COR-L47 (cell line): ENCODE results near the gene GLIS2.

Experiments
- DNase-seq: peaks from one replicate; lab custom pipeline; 2025; lab: John Stamatoyannopoulos, UW

GLIS2 gene

GRCh38 chr16:4352843-4353242, 37.0 kb downstream of the GLIS2 start:
- no peak for DNase-seq

DNA sequence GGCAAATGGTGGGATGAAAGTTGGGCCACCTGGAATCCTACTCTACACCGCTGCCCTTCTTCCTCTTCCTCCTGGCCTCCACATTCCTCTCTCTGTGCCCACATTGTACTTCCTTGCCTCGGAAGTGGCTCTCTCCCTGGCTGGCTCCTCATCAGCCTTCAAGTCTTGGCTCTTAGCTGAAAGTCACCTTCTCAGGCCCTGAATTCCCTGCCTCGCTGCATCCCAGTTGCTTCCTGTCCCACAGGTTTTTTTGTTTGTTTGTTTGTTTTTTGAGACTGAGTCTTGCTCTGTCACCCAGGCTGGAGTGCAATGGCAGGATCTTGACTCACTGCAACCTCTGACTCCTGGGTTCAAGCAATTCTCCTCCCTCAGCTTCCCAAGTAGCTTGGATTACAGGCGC, 37.8 kb downstream of the GLIS2 start:
- no peak for DNase-seq

GRCh38 chr16:4354512-4355409, 38.9 kb downstream of the GLIS2 start:
- DNase-seq: no peak

DNA sequence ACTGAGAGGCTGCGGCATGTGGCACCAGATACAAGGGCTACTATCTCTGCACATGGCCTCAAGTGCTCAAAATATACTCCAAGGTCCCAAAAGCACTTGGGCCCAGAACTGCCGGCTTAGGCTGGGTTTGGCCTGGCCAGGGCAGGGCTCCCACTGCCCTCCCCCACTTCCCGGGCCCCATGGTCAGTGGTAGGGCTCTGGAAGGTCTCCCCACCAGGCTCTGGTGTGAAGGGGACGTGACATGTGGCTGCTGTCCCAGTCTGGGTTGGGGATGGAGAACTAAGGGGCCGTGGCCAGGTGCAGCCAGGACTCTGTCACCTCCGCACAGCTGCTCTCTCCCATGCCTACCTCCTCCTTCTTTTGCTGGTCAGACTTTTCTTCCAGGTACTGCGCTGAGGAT, 41.0 kb downstream of the GLIS2 start:
- no peak for DNase-seq

GRCh38 chr16:4358236-4358635, 42.4 kb downstream of the GLIS2 start:
- DNase-seq: no peak

DNA sequence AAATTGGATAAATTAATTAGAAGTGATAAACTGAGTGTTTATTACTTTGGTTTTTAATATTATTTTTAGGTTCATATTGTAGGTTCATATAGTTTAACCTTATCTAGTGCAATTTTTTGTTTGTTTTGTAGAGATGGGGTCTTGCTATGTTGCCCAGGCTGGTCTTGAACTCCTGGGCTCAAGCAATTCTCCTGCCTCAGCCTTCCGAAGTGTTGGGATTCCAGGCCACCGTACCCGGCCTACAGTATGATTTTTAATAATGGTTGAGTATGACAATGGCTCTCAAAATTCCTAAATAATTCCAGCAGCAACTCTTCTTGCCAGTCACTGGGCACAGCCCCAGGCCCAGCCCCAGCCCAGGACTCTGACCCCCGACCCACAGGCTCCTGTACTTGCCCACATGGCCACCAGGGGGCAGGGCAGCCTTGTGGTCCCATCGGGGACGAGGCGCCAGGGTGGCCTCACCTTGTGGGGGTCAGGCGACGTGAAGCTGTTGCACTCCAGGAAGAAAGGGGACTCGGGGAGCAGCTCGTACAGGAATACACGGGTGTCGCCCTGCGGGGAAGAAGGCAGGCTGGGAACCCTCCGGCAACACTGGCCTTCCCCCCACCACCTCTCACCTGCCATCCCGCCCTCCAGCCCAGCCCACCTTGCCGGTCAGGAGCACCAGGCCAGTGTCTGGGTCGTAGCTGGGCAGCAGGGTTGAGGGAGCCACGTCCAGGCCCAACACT, 43.1 kb downstream of the GLIS2 start:
- DNase-seq: peak; percentile 23

DNA sequence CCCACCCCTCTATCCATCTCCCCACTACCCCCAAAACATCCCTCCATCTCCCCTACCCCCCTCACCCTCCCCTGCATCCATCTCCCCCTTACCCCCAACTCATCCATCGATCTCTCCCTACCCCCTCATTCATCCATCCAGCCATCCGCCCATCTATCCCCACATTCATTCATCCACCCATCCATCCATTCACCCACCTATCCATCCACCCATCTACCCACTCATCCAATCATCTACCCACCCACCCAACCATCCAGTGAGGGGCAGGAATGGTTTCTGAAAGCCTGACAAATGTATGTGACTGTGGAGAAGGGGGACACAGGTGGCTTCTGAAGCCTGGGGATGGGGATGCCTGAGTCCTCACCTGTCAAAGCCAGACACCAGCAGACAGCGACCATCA, 44.0 kb downstream of the GLIS2 start:
- no peak for DNase-seq

GRCh38 chr16:4360538-4361021, 44.7 kb downstream of the GLIS2 start:
- DNase-seq: no peak

GRCh38 chr16:4361033-4361943, 45.4 kb downstream of the GLIS2 start:
- no peak for DNase-seq

GRCh38 chr16:4361944-4362311, 46.1 kb downstream of the GLIS2 start:
- DNase-seq: no peak

DNA sequence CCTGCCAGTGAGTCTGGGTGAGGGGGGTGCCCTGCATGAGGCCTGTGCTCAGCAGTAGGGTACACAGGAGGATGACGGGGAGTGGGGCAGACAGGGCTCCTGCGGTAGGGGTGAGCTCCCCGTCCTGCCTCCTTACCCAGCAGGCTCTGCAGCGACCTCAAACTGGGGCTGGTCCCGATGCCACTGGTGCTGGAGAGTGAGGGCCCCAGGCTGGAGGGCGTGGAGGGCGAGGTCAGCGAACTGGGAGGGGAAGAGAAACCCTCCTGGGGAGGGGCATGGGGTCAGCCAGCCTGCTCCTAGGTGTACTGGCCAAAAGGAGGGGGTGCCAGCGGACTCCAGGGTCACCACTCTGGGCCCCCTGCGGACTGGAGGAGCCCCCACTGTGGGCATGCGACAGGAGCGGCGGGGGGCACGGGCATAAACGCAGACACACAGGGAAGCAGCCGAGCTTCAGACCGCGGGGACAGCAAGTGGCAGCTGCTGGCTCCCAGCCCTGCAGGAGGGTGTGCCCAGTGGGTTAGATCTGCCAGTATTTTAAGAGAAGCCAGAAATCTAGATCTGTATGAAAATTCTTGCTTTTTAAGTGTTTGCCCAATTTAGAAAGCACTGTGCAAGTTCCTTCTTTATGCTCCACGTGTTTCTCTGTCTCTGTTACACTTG, 46.7 kb downstream of the GLIS2 start:
- no peak for DNase-seq

GRCh38 chr16:4364196-4365013, 48.5 kb downstream of the GLIS2 start:
- DNase-seq: no peak

DNA sequence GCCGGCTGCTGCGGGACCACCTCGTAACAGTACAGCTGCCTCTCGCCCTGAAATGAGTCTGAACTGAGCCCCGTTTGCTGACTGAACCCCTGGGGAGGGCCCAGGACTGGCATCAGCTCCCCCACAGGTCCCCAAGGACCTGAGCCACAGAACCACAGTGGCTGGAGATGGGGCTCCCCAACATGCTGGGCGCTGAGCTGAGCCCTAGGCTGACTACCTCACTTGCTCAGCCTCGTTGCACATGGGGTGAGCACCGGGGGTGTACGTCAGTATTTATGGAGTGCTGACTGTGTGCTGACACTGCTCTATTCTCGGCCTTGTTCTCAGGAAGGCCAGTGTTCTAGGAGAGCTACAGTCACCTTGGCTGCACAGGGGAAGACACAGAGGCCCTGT, 49.1 kb downstream of the GLIS2 start:
- DNase-seq: no peak

DNA sequence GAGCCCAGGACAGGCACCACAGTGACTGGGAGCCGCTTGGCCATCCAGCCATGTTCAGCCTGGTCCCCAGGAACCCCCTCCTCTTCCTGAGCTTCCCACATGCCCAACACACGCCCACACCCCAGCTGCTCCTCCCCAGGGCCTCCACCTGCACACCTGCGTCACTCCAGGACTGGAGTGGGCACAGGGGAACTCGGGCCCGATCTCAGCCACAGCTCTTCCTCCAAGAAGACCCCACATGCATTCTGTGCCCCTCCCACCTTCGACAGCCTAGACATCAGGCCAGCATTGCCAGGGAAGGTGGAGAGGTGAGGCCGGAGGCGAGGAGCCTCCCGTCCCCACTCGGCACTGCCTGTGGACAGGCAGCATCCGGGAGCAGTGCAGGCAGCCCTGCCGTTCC, 49.7 kb downstream of the GLIS2 start:
- no peak for DNase-seq

DNA sequence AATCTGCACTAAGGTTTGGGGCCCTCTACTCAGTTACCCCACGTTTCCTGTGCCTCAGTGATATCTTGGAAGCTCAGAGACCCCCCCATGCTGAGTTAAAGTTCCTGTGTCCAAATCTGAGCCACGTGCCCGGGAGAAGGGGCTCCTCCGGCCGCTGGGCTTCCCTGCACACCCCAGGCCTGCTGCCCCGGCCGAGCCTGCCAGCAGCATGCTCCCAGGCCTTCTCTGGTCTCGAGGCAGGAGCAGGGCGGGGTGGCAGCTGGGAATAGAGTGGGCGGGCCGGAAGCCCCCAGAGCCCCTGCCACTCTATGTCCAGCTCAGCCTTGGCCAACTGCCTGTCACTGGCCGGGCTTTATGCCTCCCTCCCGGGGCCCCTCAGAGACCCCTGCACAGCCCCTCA, 50.1 kb downstream of the GLIS2 start:
- no peak for DNase-seq

- no peak for DNase-seq
Measured at GRCh38 chr16:4367393-4367856, 51.6 kb downstream of the GLIS2 start.

DNA sequence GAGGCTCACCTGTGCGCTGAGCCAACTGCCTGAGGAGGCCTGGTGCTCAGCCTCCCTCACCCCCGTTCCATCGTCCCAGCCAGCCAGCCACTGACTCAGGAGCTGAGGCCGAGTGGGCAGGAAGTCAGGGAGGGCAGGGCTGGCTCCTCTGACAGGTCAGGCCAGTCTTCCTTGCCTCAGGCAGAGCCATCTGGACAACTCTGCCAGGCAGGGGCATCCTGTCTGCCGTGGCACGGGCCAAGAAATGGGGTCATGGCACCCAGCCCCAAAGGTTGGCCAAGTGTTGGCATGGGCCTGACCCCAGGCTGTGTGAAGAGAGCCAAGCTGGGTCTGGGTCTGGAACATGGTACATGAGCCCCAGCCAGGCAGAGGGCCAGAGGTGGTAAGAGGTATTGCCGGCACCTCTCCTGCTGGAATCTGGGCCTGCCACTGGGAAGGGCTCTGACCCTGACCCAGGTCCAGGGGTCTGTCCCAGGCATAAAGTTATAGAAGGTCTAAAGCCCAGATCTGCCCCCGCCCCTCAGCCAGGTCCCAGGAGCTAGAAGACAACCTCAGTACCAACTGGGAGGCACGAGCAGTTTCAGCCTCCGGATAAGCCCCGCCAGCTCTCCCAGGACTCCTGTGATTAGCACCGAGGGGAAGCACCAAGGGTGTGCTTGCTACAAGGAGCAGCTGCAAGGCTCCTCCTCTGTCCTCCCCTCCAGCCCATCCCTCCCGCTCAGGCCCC, 53.3 kb downstream of the GLIS2 start:
- DNase-seq: no peak

- DNase-seq: no peak
Measured at GRCh38 chr16:4370151-4370550, 54.3 kb downstream of the GLIS2 start.

DNA sequence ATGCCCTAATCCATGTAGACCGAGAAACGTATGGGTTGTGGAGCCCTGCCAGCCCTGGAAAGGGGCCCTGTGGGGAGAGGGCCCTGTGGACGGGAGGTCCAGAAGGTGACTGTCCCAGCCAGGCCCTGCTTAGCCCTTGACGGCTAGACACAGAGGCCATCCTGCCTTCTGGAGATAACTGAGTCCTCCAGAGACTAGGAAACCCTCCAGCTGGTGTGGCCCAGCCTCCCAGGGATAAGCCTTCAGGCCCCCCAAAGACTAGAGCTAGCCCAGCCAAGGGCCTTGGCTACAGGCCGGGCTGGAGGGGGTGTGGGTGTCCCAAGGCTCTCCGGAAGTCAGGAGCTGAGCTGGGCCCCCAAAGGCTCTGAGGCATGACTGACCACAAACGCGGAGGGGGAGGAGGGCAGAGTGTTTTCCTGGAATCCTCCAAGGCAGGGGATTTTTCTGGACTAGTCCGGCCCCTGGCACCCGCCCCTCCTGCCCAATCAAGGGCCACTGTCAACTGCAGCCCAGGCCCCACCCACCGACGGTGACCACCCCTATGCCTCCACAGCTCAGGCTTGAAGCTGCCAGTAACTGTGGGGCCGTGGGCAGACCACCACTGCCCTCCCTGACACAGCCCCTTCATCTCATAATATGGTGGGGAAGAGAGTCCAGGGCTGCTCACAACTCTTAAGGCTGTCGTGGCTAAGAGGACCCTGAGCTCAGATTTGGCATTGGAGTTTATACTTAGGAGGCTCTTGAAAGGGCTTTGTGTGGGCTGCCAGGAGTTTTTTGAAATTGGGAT, 54.9 kb downstream of the GLIS2 start:
- no peak for DNase-seq
